Colonic mucosa (tissue), 4 donors: ENCODE data around the gene OTULINL. TPM values are rescaled to one million over a fixed set of nuclear protein-coding genes. Genes with fewer than 3 reads are reported as not detected.

Experiments
- DNase-seq: peaks from one replicate; pipeline ENCODE4 v3.0.0-alpha.2; 2020
- H3K27ac ChIP-seq: fragments of 200-600 bp; one replicate; pipeline ENCODE4 v1.8.0; 2021
- H3K27me3 ChIP-seq: fragments of 200-600 bp; one replicate; pipeline ENCODE4 v1.8.0; 2021
- H3K36me3 ChIP-seq: fragments of 200-600 bp; one replicate; pipeline ENCODE4 v1.8.0; 2021
- H3K4me1 ChIP-seq: fragments of 200-600 bp; one replicate; pipeline ENCODE4 v1.8.0; 2021; ENCODE audit warnings: mild to moderate bottlenecking
- H3K4me3 ChIP-seq: fragments of 200-600 bp; one replicate; pipeline ENCODE4 v1.8.0; 2021
- H3K9ac ChIP-seq, 2 donors: one replicate each; pipeline ENCODE4 v1.7.0; 2013; ENCODE audit warnings: control low read depth in 2 of 2, low read depth in 2 of 2, low read length in 2 of 2
- H3K9me3 ChIP-seq: fragments of 200-600 bp; one replicate; pipeline ENCODE4 v1.8.0; 2021
- CTCF ChIP-seq: fragments of 200-600 bp; IDR thresholded peaks from one replicate; pipeline ENCODE4 v1.8.0; 2022; ENCODE audit warnings: antibody characterized with exemption, mild to moderate bottlenecking
- intact Hi-C: fragments of 100-400 bp; cut with DNase I; formaldehyde crosslinking; loops from one replicate; pipeline ENCODE4 v1.14.1; 2022
- total RNA-seq, 2 donors: library from RNA; stranded (reverse); fragmentation: NEBNext Ultra II Directional in 1 of 2; extraction: Animal tissue kit (Norgen Biotek cat#: 25700) in 1 of 2; gene quantifications; one replicate each; pipeline ENCODE4 v1.2.1, GENCODE V29; 2021
- donor health status: healthy.
- donor health status: DM: no; HTN: no; CAD: no.
- donor health status: DM: no; HTN: no; CAD: no.

OTULINL gene
- total RNA-seq, 2 donors from 2014 or later: 58.5 to 60.1 TPM

- Histone ChIP-seq H3K27ac (no peak overlapping the region), H3K36me3 (no peaks in the 10 kb centered on the region), H3K4me1 (no peaks in the 10 kb centered on the region), H3K27me3 (no peaks in the 10 kb centered on the region), H3K4me3 (no peak overlapping the region), H3K9ac (no peak overlapping the region), H3K9me3 (no peaks in the 10 kb centered on the region)
- intact Hi-C loops: no loop called here
- no peak for TF ChIP-seq CTCF
- DNase-seq: no peak
These were observed 9.7 kb upstream of the OTULINL start for GRCh38 chr5:14571901-14572300.

GRCh38 chr5:14572385-14572784 is 9.2 kb upstream of the OTULINL start:
- Histone ChIP-seq H3K27ac (no peak overlapping the region), H3K4me1 (no peaks in the 10 kb centered on the region), H3K36me3 (no peaks in the 10 kb centered on the region), H3K27me3 (no peaks in the 10 kb centered on the region), H3K9ac (no peak overlapping the region), H3K9me3 (no peaks in the 10 kb centered on the region), H3K4me3 (no peak overlapping the region)
- no peak for DNase-seq
- TF ChIP-seq CTCF: no peak
- intact Hi-C loops: no loop called here

- H3K4me1 ChIP-seq: no peaks in the 10 kb centered on the region
These were observed 8.8 kb upstream of the OTULINL start for GRCh38 chr5:14572836-14573235.

GRCh38 chr5:14574096-14574495 is 7.5 kb upstream of the OTULINL start:
- no peaks in the 10 kb centered on the region for H3K36me3 ChIP-seq
- H3K4me3 ChIP-seq: no peak overlapping the region
- DNase-seq: no peak
- no peak for TF ChIP-seq CTCF
- peak overlapping the region; percentile 27 for H3K27ac ChIP-seq
- H3K9ac ChIP-seq: no peak overlapping the region
- no peaks in the 10 kb centered on the region for H3K4me1 ChIP-seq
- no peaks in the 10 kb centered on the region for H3K27me3 ChIP-seq
- intact Hi-C loops: no loop called here
- no peaks in the 10 kb centered on the region for H3K9me3 ChIP-seq

More at GRCh38 chr5:14572836-14573235, 8.8 kb upstream of the OTULINL start:
- intact Hi-C loops: no loop called here
- Histone ChIP-seq H3K36me3 (no peaks in the 10 kb centered on the region), H3K9ac (no peak overlapping the region), H3K4me3 (no peak overlapping the region), H3K9me3 (no peaks in the 10 kb centered on the region), H3K27me3 (no peaks in the 10 kb centered on the region), H3K27ac (no peak overlapping the region)
- no peak for DNase-seq
- TF ChIP-seq CTCF: no peak

GRCh38 chr5:14574891-14575508 is 6.6 kb upstream of the OTULINL start:
- no peaks in the 10 kb centered on the region for H3K9me3 ChIP-seq
- TF ChIP-seq CTCF: no peak
- H3K36me3 ChIP-seq: no peaks in the 10 kb centered on the region
- intact Hi-C loops: no loop called here
- no peaks in the 10 kb centered on the region for H3K27me3 ChIP-seq
- no peak overlapping the region for H3K4me3 ChIP-seq
- no peaks in the 10 kb centered on the region for H3K4me1 ChIP-seq
- DNase-seq: peak; percentile 89
- H3K27ac ChIP-seq: peak overlapping the region; percentile 41
- no peak overlapping the region for H3K9ac ChIP-seq
